Transverse colon (tissue), 4 donors: Measurements from ENCODE around the gene PABPN1L. TPM values are rescaled to one million over a fixed set of nuclear protein-coding genes. Genes with fewer than 3 reads are reported as not detected.

Experiments
- DNase-seq: peaks from one replicate; pipeline ENCODE4 v3.0.0-alpha.2; 2019
- H3K27ac ChIP-seq, 4 donors: fragments of 200-600 bp; sonication (generic); 2 replicates each; pipeline ENCODE4 v1.5.1; 2016 to 2018; ENCODE audit warnings: inconsistent platforms in 4 of 4
- H3K27me3 ChIP-seq: fragments of 200-600 bp; sonication (generic); 2 replicates; pipeline ENCODE4 v1.5.1; 2017; ENCODE audit warnings: inconsistent platforms
- H3K36me3 ChIP-seq, 4 donors: fragments of 200-600 bp; sonication (generic); 2 replicates each; pipeline ENCODE4 v1.5.1; 2017 to 2019; ENCODE audit warnings: inconsistent platforms in 4 of 4
- H3K4me1 ChIP-seq, 4 donors: fragments of 200-600 bp; sonication (generic); 2 replicates each; pipeline ENCODE4 v1.5.1; 2017 to 2020; ENCODE audit warnings: inconsistent platforms in 4 of 4
- H3K4me3 ChIP-seq, 4 donors: fragments of 200-600 bp; sonication (generic); 1 replicate in 1 of 4; 2 replicates in 3 of 4; pipeline versions ENCODE4 v1.5.1 to v1.6.1; 2017 to 2019; ENCODE audit warnings: inconsistent platforms in 4 of 4
- H3K9me3 ChIP-seq, 2 donors: fragments of 200-600 bp; sonication (generic); 2 replicates each; pipeline ENCODE4 v1.5.1; 2017 to 2019; ENCODE audit warnings: inconsistent platforms in 2 of 2
- CTCF ChIP-seq, 5 experiments: fragments of 200-600 bp in 3 of 5; fragments of 450-650 bp in 2 of 5; sonication (generic) in 3 of 5; IDR thresholded peaks; 1 replicate in 2 of 5; 2 replicates in 3 of 5; pipeline ENCODE4 v1.5.1; 2016 to 2017; ENCODE audit warnings: antibody characterized with exemption in 5 of 5, inconsistent platforms in 3 of 5, mild to moderate bottlenecking in 2 of 5, moderate library complexity in 1 of 5
- EP300 ChIP-seq: sonication (generic); formaldehyde crosslinking; IDR thresholded peaks from one replicate; pipeline ENCODE4 v1.6.1; 2017; ENCODE audit warnings: antibody characterized with exemption, low read depth
- POLR2A ChIP-seq: fragments of 450-650 bp; IDR thresholded peaks from one replicate; pipeline ENCODE4 v1.6.1; 2016; ENCODE audit warnings: antibody characterized with exemption, mild to moderate bottlenecking, moderate library complexity
- POLR2AphosphoS5 ChIP-seq, 3 donors: sonication (generic); formaldehyde crosslinking; IDR thresholded peaks; one replicate each; pipeline ENCODE4 v1.6.1; 2016; ENCODE audit warnings: antibody characterized with exemption in 3 of 3
- WGBS, 2 donors: methylation state at CpG; one replicate each; pipeline ENCODE4 v1.1.5; 2018; ENCODE audit warnings: low coverage in 1 of 2; 5-methylcytosine and 5-hydroxymethylcytosine counted together
- in situ Hi-C, 4 donors: fragments of 200-750 bp; cut with MboI; loops; one replicate each; pipeline versions ENCODE4 v1.15.0 to v1.15.1; 2017; ENCODE audit warnings: low sequenced_read_pairs in 3 of 4, low pct_ligation_motif_present in 1 of 4, low pct_unique_long_range_greater_than_20kb in 1 of 4
- intact Hi-C: fragments of 100-400 bp; cut with DNase I; formaldehyde crosslinking; loops from one replicate; pipeline ENCODE4 v1.15.1; 2023; ENCODE audit warnings: low total_unique reads
- total RNA-seq, 4 donors: library from RNA; depleted of rRNA; stranded (reverse); fragments of >200 nt; gene quantifications; one replicate each; pipeline ENCODE4 v1.1.0, GENCODE V29; 2016

The PABPN1L gene
- total RNA-seq, 4 donors from 2014 or later: not detected

- H3K27ac ChIP-seq: no peak overlapping the region
- TF ChIP-seq POLR2A (no peak), EP300 (no peak), CTCF (IDR thresholded peaks at IDR 0.05) (no peak), POLR2AphosphoS5 (IDR thresholded peaks at IDR 0.05) (no peak)
- in situ Hi-C loops (no loop called here), intact Hi-C loops (no loop called here)
- no peak overlapping the region for H3K4me3 ChIP-seq
- H3K27me3 ChIP-seq: no peaks in the 10 kb centered on the region
- peaks cover 0 to 13% (median 4%) of the 10 kb centered on the region in 4 donors for H3K36me3 ChIP-seq
- WGBS, 2 donors: 91 to 93% methylated on average over 7 to 30 of the region's 30 CpGs
- no peak for DNase-seq
- no peaks in the 10 kb centered on the region for H3K4me1 ChIP-seq
- H3K9me3 ChIP-seq: no peaks in the 10 kb centered on the region
Observed at GRCh38 chr16:88840600-88841215, 25.8 kb downstream of the PABPN1L start.

GRCh38 chr16:88839745-88840599 is 26.5 kb downstream of the PABPN1L start:
- intact Hi-C loops (no loop called here), in situ Hi-C loops (no loop called here)
- H3K27me3 ChIP-seq: no peaks in the 10 kb centered on the region
- no peaks in the 10 kb centered on the region for H3K9me3 ChIP-seq
- peaks cover 0 to 13% (median 4%) of the 10 kb centered on the region in 4 donors for H3K36me3 ChIP-seq
- DNase-seq: no peak
- H3K27ac ChIP-seq: no peak overlapping the region
- no peak overlapping the region for H3K4me3 ChIP-seq
- TF ChIP-seq EP300: no peak
- TF ChIP-seq POLR2AphosphoS5 (IDR thresholded peaks at IDR 0.05): no peak
- TF ChIP-seq CTCF (IDR thresholded peaks at IDR 0.05): no peak
- no peak for TF ChIP-seq POLR2A
- WGBS, 2 donors: 92 to 100% methylated on average over 1 to 24 of the region's 24 CpGs
- H3K4me1 ChIP-seq: no peaks in the 10 kb centered on the region

GRCh38 chr16:88839026-88839529 is 27.4 kb downstream of the PABPN1L start:
- in situ Hi-C loops: no loop called here
- Histone ChIP-seq H3K4me3 (no peak overlapping the region), H3K27me3 (no peaks in the 10 kb centered on the region), H3K36me3 (peaks cover 0 to 13% (median 4%) of the 10 kb centered on the region in 4 donors), H3K4me1 (no peaks in the 10 kb centered on the region), H3K27ac (no peak overlapping the region), H3K9me3 (no peaks in the 10 kb centered on the region)
- intact Hi-C loops: no loop called here
- DNase-seq: no peak
- no peak for TF ChIP-seq EP300
- TF ChIP-seq CTCF (IDR thresholded peaks at IDR 0.05): no peak
- TF ChIP-seq POLR2AphosphoS5 (IDR thresholded peaks at IDR 0.05): no peak
- TF ChIP-seq POLR2A: no peak
- WGBS, 2 donors: 89% methylated on average over 25 of the region's 39 CpGs; no CpG with 5 or more reads in 1 of the 2 donors

GRCh38 chr16:88838566-88838965 is 27.9 kb downstream of the PABPN1L start:
- TF ChIP-seq CTCF (IDR thresholded peaks at IDR 0.05): no peak
- no peak for TF ChIP-seq POLR2A
- TF ChIP-seq POLR2AphosphoS5 (IDR thresholded peaks at IDR 0.05): no peak
- no peak for TF ChIP-seq EP300
- intact Hi-C loops: no loop called here
- H3K4me1 ChIP-seq: no peaks in the 10 kb centered on the region
- in situ Hi-C loops: no loop called here
- DNase-seq: no peak
- no peaks in the 10 kb centered on the region for H3K9me3 ChIP-seq
- no peaks in the 10 kb centered on the region for H3K27me3 ChIP-seq
- 88% methylated on average over 19 of the region's 19 CpGs; no CpG with 5 or more reads in 1 of the 2 donors for WGBS, 2 donors
- no peak overlapping the region for H3K27ac ChIP-seq
- H3K4me3 ChIP-seq: no peak overlapping the region
- peaks cover 0 to 13% (median 4%) of the 10 kb centered on the region in 4 donors for H3K36me3 ChIP-seq
